GM23338 (cell line): Measurements from ENCODE around the gene PTPRB. TPM values are rescaled to one million over a fixed set of nuclear protein-coding genes. Genes with fewer than 3 reads are reported as not detected.

Experiments used
- ZNF462 ChIP-seq: fragments of 250-450 bp; sonication (Bioruptor Pico); IDR thresholded peaks from 2 replicates; pipeline ENCODE4 v1.5.0; 2020; ENCODE audit warnings: mild to moderate bottlenecking, moderate library complexity
- polyA plus RNA-seq: library from polyadenylated mRNA; unstranded; fragments of >200 nt; fragmentation: Nextera tagmentation; extraction: Ambion mirVana; gene quantifications from 2 replicates; pipeline ENCODE4 v1.2.1, GENCODE V29; 2016
- total RNA-seq: library from RNA; depleted of rRNA; stranded (reverse); fragments of >200 nt; shearing (Covaris generic); gene quantifications from 2 replicates; pipeline ENCODE4 v1.2.3, GENCODE V29; 2014

Gene PTPRB
- total and polyA plus RNA-seq, 2 experiments from 2014 or later = 0.13 to 1.7 TPM

GRCh38 chr12:70466753-70467152, 170.5 kb downstream of the PTPRB start (continued):
- TF ChIP-seq ZNF462 (CRISPR knock-in tag) = no peak
